Pancreas (tissue), 10 donors: Measurements from ENCODE around the gene LIMA1. TPM values are rescaled to one million over a fixed set of nuclear protein-coding genes. Genes with fewer than 3 reads are reported as not detected.
"Not testable (repeated sequence)": the region's sequence is repeated elsewhere in the genome, so short reads cannot be mapped to it uniquely, and the experiment has no call there.

Experiments used
- ATAC-seq, 4 donors: fragments of 200-7000 bp; cut with Tn5 transposase; one replicate each; pipeline versions ENCODE4 v1.8.0 to v1.9.1; 2020; ENCODE audit warnings: mild to moderate bottlenecking in 4 of 4, moderate library complexity in 4 of 4
- DNase-seq, 6 donors: peaks; one replicate each; pipeline ENCODE4 v3.0.0-alpha.2; 2020
- FAIRE-seq: peaks from 2 replicates; lab custom pipeline; 2012; peaks lifted over from hg19 to GRCh38; lab: Jason Lieb, UNC
- H3K27ac ChIP-seq, 4 donors: fragments of 200-600 bp; sonication (generic); 1 replicate in 3 of 4; 2 replicates in 1 of 4; pipeline versions ENCODE4 v1.5.0 to v1.8.0; 2020
- H3K27me3 ChIP-seq, 4 donors: fragments of 200-600 bp; one replicate each; pipeline ENCODE4 v1.8.0; 2021
- H3K36me3 ChIP-seq, 3 donors: fragments of 200-600 bp; sonication (generic) in 1 of 3; one replicate each; pipeline versions ENCODE4 v1.5.0 to v1.8.0; 2020 to 2021
- H3K4me1 ChIP-seq, 3 donors: fragments of 200-600 bp; one replicate each; pipeline ENCODE4 v1.8.0; 2021
- H3K4me3 ChIP-seq, 4 donors: fragments of 200-600 bp; sonication (generic) in 2 of 4; one replicate each; pipeline versions ENCODE4 v1.5.0 to v1.8.0; 2020 to 2021
- H3K9me3 ChIP-seq, 4 donors: fragments of 200-600 bp; one replicate each; pipeline ENCODE4 v1.8.0; 2021
- CTCF ChIP-seq, 4 donors: fragments of 200-600 bp; sonication (generic) in 3 of 4; IDR thresholded peaks; one replicate each; pipeline versions ENCODE4 v1.5.0 to v1.8.0; 2021; ENCODE audit warnings: antibody characterized with exemption in 4 of 4
- WGBS, 2 donors: extraction: QIAGEN DNeasy Blood & Tissue Kit; methylation state at CpG; one replicate each; pipeline ENCODE4 v1.1.7; 2013; 5-methylcytosine and 5-hydroxymethylcytosine counted together
- intact Hi-C, 3 donors: fragments of 100-400 bp; cut with DNase I; formaldehyde crosslinking; loops; one replicate each; pipeline versions ENCODE4 v1.11.1 to v1.14.2; 2022
- polyA plus RNA-seq, 2 donors: library from polyadenylated mRNA; stranded (reverse); fragments of 200-250 nt; gene quantifications; one replicate each; pipeline ENCODE4 v1.2.3, GENCODE V29; 2013
- total RNA-seq, 6 donors: library from RNA; stranded (reverse); fragmentation: NEBNext Ultra II Directional in 4 of 6; extraction: Animal tissue kit (Norgen Biotek cat#: 25700) in 4 of 6; gene quantifications; one replicate each; pipeline versions ENCODE4 v1.2.1 to v1.2.4, GENCODE V29; 2021 to 2023
- donor health status: healthy with polysubstance abuse.
- donor health status: DM: no; HTN: no; CAD: no; lungs with moderate emphysema.
- donor health status: DM: no; HTN: no; CAD: no.
- donor health status: control.
- donor health status: control.
- donor health status: Bipolar disorder and iron deficiency.
- donor health status: DM: yes; HTN: yes; CAD: no.
- donor health status: DM: no; HTN: no; CAD: no.
- donor health status: DM: no; HTN: no; CAD: no.
- donor health status: DM: yes; HTN: yes; CAD: no.

Gene LIMA1
- total and polyA plus RNA-seq, 8 donors = 17.6 to 50.3 (median 25.1) TPM

- Histone ChIP-seq H3K36me3 (no peaks in the 10 kb centered on the region), H3K4me3 (no peak overlapping the region), H3K27me3 (no peaks in the 10 kb centered on the region), H3K4me1 (peaks cover 25 to 46% (median 35%) of the 10 kb centered on the region in 3 donors), H3K9me3 (no peaks in the 10 kb centered on the region), H3K27ac (peak overlapping the region in 2 of 4 donors; percentile 61 to 65)
- 6 to 7% methylated on average over 1 of the region's 1 CpG for WGBS, 2 donors
- no peak for TF ChIP-seq CTCF (IDR thresholded peaks at IDR 0.05)
- FAIRE-seq = no peak
- peak in 1 of 6 donors; percentile 20 for DNase-seq
- intact Hi-C loops = no loop called here
- peak; percentile 29 to 75 (median 68) for ATAC-seq
Measured at GRCh38 chr12:50275556-50275955, 7.8 kb downstream of the LIMA1 start.

- 93 to 96% methylated on average over 5 of the region's 5 CpGs for WGBS, 2 donors
- intact Hi-C loops = not testable (repeated sequence)
Measured at GRCh38 chr12:50275127-50275526, 8.2 kb downstream of the LIMA1 start.

GRCh38 chr12:50271724-50272247 is 11.5 kb downstream of the LIMA1 start:
- DNase-seq = no peak
- Histone ChIP-seq H3K36me3 (no peaks in the 10 kb centered on the region), H3K4me1 (peaks cover 20 to 39% (median 31%) of the 10 kb centered on the region in 3 donors), H3K27ac (peak overlapping the region in 2 of 4 donors; percentile 69 to 82), H3K27me3 (no peaks in the 10 kb centered on the region), H3K9me3 (no peaks in the 10 kb centered on the region), H3K4me3 (peak overlapping the region in 1 of 4 donors; percentile 18)
- intact Hi-C loops = no loop called here
- no peak for FAIRE-seq
- no peak for TF ChIP-seq CTCF (IDR thresholded peaks at IDR 0.05)
- ATAC-seq = peak in 3 of 4 donors; percentile 35 to 63 (median 46)
- WGBS, 2 donors = 36 to 47% methylated on average over 2 of the region's 2 CpGs

More at GRCh38 chr12:50275127-50275526, 8.2 kb downstream of the LIMA1 start:
- H3K36me3 ChIP-seq, DNase-seq, H3K9me3 ChIP-seq, FAIRE-seq, H3K27me3 ChIP-seq, H3K4me3 ChIP-seq: not testable (repeated sequence)
- H3K4me1 ChIP-seq = peaks cover 25 to 46% (median 35%) of the 10 kb centered on the region in 3 donors
- peak overlapping the region in 2 of 4 donors; percentile 61 to 65 for H3K27ac ChIP-seq
- ATAC-seq = peak in 2 of 4 donors; percentile 8 to 15

GRCh38 chr12:50268482-50268881 is 14.8 kb downstream of the LIMA1 start:
- Histone ChIP-seq H3K27ac (no peak overlapping the region), H3K4me3 (no peak overlapping the region), H3K4me1 (peaks cover 2 to 19% (median 14%) of the 10 kb centered on the region in 3 donors), H3K36me3 (no peaks in the 10 kb centered on the region), H3K9me3 (no peaks in the 10 kb centered on the region), H3K27me3 (no peaks in the 10 kb centered on the region)
- 96 to 100% methylated on average over 2 of the region's 2 CpGs for WGBS, 2 donors
- ATAC-seq (no peak), FAIRE-seq (no peak), DNase-seq (no peak)
- intact Hi-C loops = no loop called here
- no peak for TF ChIP-seq CTCF (IDR thresholded peaks at IDR 0.05)

- H3K4me1 ChIP-seq = peaks cover 0 to 3% (median 2%) of the 10 kb centered on the region in 3 donors
- TF ChIP-seq CTCF (IDR thresholded peaks at IDR 0.05) = no peak
- no peaks in the 10 kb centered on the region for H3K27me3 ChIP-seq
- no peaks in the 10 kb centered on the region for H3K36me3 ChIP-seq
- no peaks in the 10 kb centered on the region for H3K9me3 ChIP-seq
- FAIRE-seq = no peak
- intact Hi-C loops = no loop called here
- ATAC-seq = no peak
- no peak overlapping the region for H3K4me3 ChIP-seq
- no peak overlapping the region for H3K27ac ChIP-seq
- WGBS, 2 donors = 77 to 88% methylated on average over 1 of the region's 1 CpG
- no peak for DNase-seq
Measured at GRCh38 chr12:50265770-50266524, 17.4 kb downstream of the LIMA1 start.
